IMR-90 (cell line): Measurements from ENCODE around the gene DHX29. TPM values are rescaled to one million over a fixed set of nuclear protein-coding genes. Genes with fewer than 3 reads are reported as not detected.

Source experiments
- ATAC-seq: fragments of 200-7000 bp; cut with Tn5 transposase; 2 replicates; pipeline ENCODE4 v1.9.1; 2020; ENCODE audit warnings: low read depth, mild to moderate bottlenecking, moderate library complexity
- BruUV-seq: library from RNA; stranded (reverse); fragments of 400-500 nt; replicated peaks from 2 replicates; lab custom pipeline; 2021; lab: Mats Ljungman, UMichigan
- CTCF ChIA-PET: fragments of 300-600 bp; formaldehyde crosslinking; extraction: SDS; loops from one replicate; lab custom pipeline; 2021; ENCODE audit warnings: antibody characterized with exemption; lab: Yijun Ruan, JAX
- POLR2A ChIA-PET: fragments of 300-600 bp; sonication (Branson Sonifier 250); formaldehyde crosslinking; loops from one replicate; lab custom pipeline; 2022; ENCODE audit warnings: antibody characterized with exemption; ENCODE audit not compliant: unreplicated experiment; lab: Charles Lee
- DNase-seq: peaks from one replicate; pipeline ENCODE4 v3.0.0; 2013
- H2AFZ ChIP-seq: replicated peaks from 2 replicates; pipeline ENCODE3; 2013; ENCODE audit warnings: low read length, mild to moderate bottlenecking; ENCODE audit not compliant: poor library complexity
- H2AK5ac ChIP-seq: 2 replicates; pipeline ENCODE4 v1.6.1; 2013; ENCODE audit warnings: low read depth, low read length, inconsistent platforms
- H2AK9ac ChIP-seq: replicated peaks from 2 replicates; pipeline ENCODE3; 2013; ENCODE audit warnings: mild to moderate bottlenecking, low read depth, low read length, moderate library complexity; ENCODE audit not compliant: poor library complexity
- H2BK120ac ChIP-seq: 2 replicates; pipeline ENCODE4 v1.6.1; 2013; ENCODE audit warnings: low read depth, low read length, inconsistent platforms
- H2BK15ac ChIP-seq: 3 replicates; pipeline ENCODE4 v1.6.1; 2013; ENCODE audit warnings: low read depth, low read length, inconsistent platforms
- H2BK20ac ChIP-seq: 2 replicates; pipeline ENCODE4 v1.6.1; 2013; ENCODE audit warnings: low read depth, mild to moderate bottlenecking, inconsistent platforms, low read length, moderate library complexity
- H2BK5ac ChIP-seq: 2 replicates; pipeline ENCODE4 v1.6.1; 2013; ENCODE audit warnings: mild to moderate bottlenecking, low read depth, low read length, inconsistent platforms; ENCODE audit not compliant: poor library complexity, severe bottlenecking
- H3K14ac ChIP-seq: replicated peaks from 2 replicates; pipeline ENCODE4 v1.6.1; 2013; ENCODE audit warnings: low read depth, low read length, inconsistent platforms
- H3K18ac ChIP-seq: 2 replicates; pipeline ENCODE4 v1.6.1; 2013; ENCODE audit warnings: low read depth, low read length, control low read depth
- H3K23ac ChIP-seq: 2 replicates; pipeline ENCODE4 v1.6.1; 2013; ENCODE audit warnings: low read depth, low read length, inconsistent platforms
- H3K27ac ChIP-seq: 2 replicates; pipeline ENCODE4 v1.5.1; 2013; ENCODE audit warnings: mild to moderate bottlenecking, control low read depth, low read length; ENCODE audit not compliant: insufficient read depth
- H3K27me3 ChIP-seq: 2 replicates; pipeline ENCODE4 v1.6.1; 2013; ENCODE audit warnings: low read length; ENCODE audit not compliant: control insufficient read depth, insufficient read depth
- H3K36me3 ChIP-seq: 2 replicates; pipeline ENCODE4 v1.6.1; 2013; ENCODE audit warnings: low read length, mixed read lengths; ENCODE audit not compliant: control insufficient read depth, insufficient read depth
- H3K4ac ChIP-seq: 2 replicates; pipeline ENCODE4 v1.6.1; 2013; ENCODE audit warnings: low read depth, low read length, inconsistent platforms
- H3K4me1 ChIP-seq: 2 replicates; pipeline ENCODE4 v1.6.1; 2013; ENCODE audit warnings: low read length, mixed read lengths; ENCODE audit not compliant: control insufficient read depth, insufficient read depth
- H3K4me2 ChIP-seq: 2 replicates; pipeline ENCODE4 v1.6.1; 2013; ENCODE audit warnings: low read depth, mild to moderate bottlenecking, control low read depth, low read length, moderate library complexity
- H3K4me3 ChIP-seq: 2 replicates; pipeline ENCODE4 v1.5.1; 2013; ENCODE audit warnings: low read depth, mild to moderate bottlenecking, control low read depth, low read length, moderate library complexity; ENCODE audit not compliant: insufficient read depth
- H3K56ac ChIP-seq: 2 replicates; pipeline ENCODE4 v1.6.1; 2013; ENCODE audit warnings: low read length, inconsistent platforms; ENCODE audit not compliant: insufficient read depth; ENCODE audit errors: extremely low read depth
- H3K79me1 ChIP-seq, 2 experiments: 2 replicates each; pipeline ENCODE4 v1.6.1; 2013; ENCODE audit warnings: low read length in 2 of 2, inconsistent platforms in 1 of 2, low read depth in 1 of 2
- H3K9ac ChIP-seq: 2 replicates; pipeline ENCODE4 v1.6.1; 2013; ENCODE audit warnings: low read depth, low read length, control low read depth
- H3K9me1 ChIP-seq: 2 replicates; pipeline ENCODE4 v1.6.1; 2013; ENCODE audit warnings: low read length, inconsistent platforms; ENCODE audit not compliant: insufficient read depth
- H3K9me3 ChIP-seq: 2 replicates; pipeline ENCODE4 v1.6.1; 2013; ENCODE audit warnings: low read length; ENCODE audit not compliant: control insufficient read depth, insufficient read depth
- H4K20me1 ChIP-seq: 2 replicates; pipeline ENCODE4 v1.6.1; 2013; ENCODE audit warnings: low read length, inconsistent platforms; ENCODE audit not compliant: insufficient read depth
- H4K5ac ChIP-seq: 2 replicates; pipeline ENCODE4 v1.6.1; 2013; ENCODE audit warnings: mild to moderate bottlenecking, low read depth, low read length, control low read depth
- H4K8ac ChIP-seq, 2 experiments: 2 replicates each; pipeline ENCODE4 v1.6.1; 2013; ENCODE audit warnings: low read depth in 2 of 2, low read length in 2 of 2, control low read depth in 1 of 2, inconsistent platforms in 1 of 2
- H4K91ac ChIP-seq: 2 replicates; pipeline ENCODE4 v1.6.1; 2013; ENCODE audit warnings: low read depth, low read length, inconsistent platforms; ENCODE audit not compliant: insufficient read depth
- CEBPB ChIP-seq: IDR thresholded peaks from 2 replicates; pipeline ENCODE4 v1.6.1; 2012; ENCODE audit warnings: low read depth, low read length, improper control_type of control experiment
- CHD1 ChIP-seq: IDR thresholded peaks from 2 replicates; pipeline ENCODE4 v1.6.1; 2012; ENCODE audit warnings: low read depth, low read length, improper control_type of control experiment
- CTCF ChIP-seq: conservative IDR thresholded peaks from 2 replicates; pipeline ENCODE4 v1.5.1; 2012; ENCODE audit warnings: mild to moderate bottlenecking, low read depth, low read length, improper control_type of control experiment
- FOS ChIP-seq: fragments of 150-350 bp; IDR thresholded peaks from 2 replicates; pipeline ENCODE4 v1.6.1; 2016; ENCODE audit warnings: low read depth, low read length
- MAZ ChIP-seq: IDR thresholded peaks from 2 replicates; pipeline ENCODE4 v1.6.1; 2012; ENCODE audit warnings: low read depth, mild to moderate bottlenecking, low read length, improper control_type of control experiment, moderate library complexity, borderline replicate concordance
- MXI1 ChIP-seq: IDR thresholded peaks from 2 replicates; pipeline ENCODE4 v1.6.1; 2012; ENCODE audit warnings: low read depth, mild to moderate bottlenecking, low read length, moderate library complexity, borderline replicate concordance
- NFE2L2 ChIP-seq: fragments of 150-350 bp; IDR thresholded peaks from 2 replicates; pipeline ENCODE4 v1.6.1; 2016; ENCODE audit warnings: low read depth, mild to moderate bottlenecking, low read length
- POLR2A ChIP-seq: IDR thresholded peaks from 2 replicates; pipeline ENCODE4 v1.6.1; 2012; ENCODE audit warnings: mild to moderate bottlenecking, low read depth, low read length
- RAD21 ChIP-seq: IDR thresholded peaks from 2 replicates; pipeline ENCODE4 v1.6.1; 2012; ENCODE audit warnings: low read length, improper control_type of control experiment
- RCOR1 ChIP-seq: IDR thresholded peaks from 2 replicates; pipeline ENCODE4 v1.6.1; 2012; ENCODE audit warnings: mild to moderate bottlenecking, low read length, improper control_type of control experiment; ENCODE audit not compliant: insufficient replicate concordance
- RFX5 ChIP-seq: IDR thresholded peaks from 2 replicates; pipeline ENCODE4 v1.8.0; 2012; ENCODE audit warnings: low read depth, mild to moderate bottlenecking, low read length, moderate library complexity
- SMC3 ChIP-seq: fragments of 150-350 bp; IDR thresholded peaks from 2 replicates; pipeline ENCODE4 v1.6.1; 2016; ENCODE audit warnings: low read depth, mild to moderate bottlenecking, antibody characterized with exemption, low read length, moderate library complexity
- USF2 ChIP-seq: fragments of 150-350 bp; IDR thresholded peaks from 2 replicates; pipeline ENCODE4 v1.6.1; 2017; ENCODE audit warnings: mild to moderate bottlenecking, antibody characterized with exemption, low read length, low read depth
- WGBS, 2 experiments: methylation state at CpG; one replicate each; pipeline versions ENCODE4 v1.1.5 to v1.1.7; 2013; ENCODE audit warnings: missing lambda C conversion rate in 2 of 2; ENCODE audit not compliant: insufficient read length in 1 of 2; ENCODE audit errors: extremely low coverage in 2 of 2; 5-methylcytosine and 5-hydroxymethylcytosine counted together
- dilution Hi-C: fragments of 300-500 bp; cut with HindIII; formaldehyde crosslinking; loops from one replicate; pipeline ENCODE4 v1.14.3; 2018; ENCODE audit warnings: low sequenced_read_pairs; ENCODE audit not compliant: unreplicated experiment
- in situ Hi-C: fragments of 300-500 bp; cut with MboI; formaldehyde crosslinking; loops from 3 replicates; pipeline ENCODE4 v1.14.3; 2019; ENCODE audit warnings: low sequenced_read_pairs, inconsistent platforms, mixed read lengths
- intact Hi-C: fragments of 100-400 bp; cut with micrococcal nuclease; formaldehyde crosslinking; loops from 2 replicates; pipeline ENCODE4 v1.10.0; 2022
- polyA plus RNA-seq, 3 experiments: library from polyadenylated mRNA; depleted of rRNA; stranded (reverse); fragments of >200 nt; gene quantifications; 2 replicates each; pipeline ENCODE4 v1.2.3, GENCODE V29; 2012; ENCODE audit warnings: low replicate concordance in 1 of 3
- total RNA-seq: library from RNA; depleted of rRNA; stranded (reverse); fragments of >200 nt; gene quantifications from 2 replicates; pipeline ENCODE4 v1.2.3, GENCODE V29; 2012
- TF ChIP-seq, protein P1 (sequence below): fragments of 150-350 bp; IDR thresholded peaks from 2 replicates; pipeline ENCODE4 v1.6.1; 2016; ENCODE audit warnings: low read depth, mild to moderate bottlenecking, low read length, moderate library complexity, borderline replicate concordance

The DHX29 gene
- total and polyA plus RNA-seq, 2 of the 4 experiments (the other 2 are of a cell fraction): 9.5 to 25.6 TPM

GRCh38 chr5:55343609-55344008 is 36.1 kb upstream of the DHX29 start:
- H2AK9ac ChIP-seq: no peak overlapping the region
- WGBS, 2 experiments: no CpG with 5 or more reads among the region's 1 CpG
- dilution Hi-C loops: no loop called here
- no peak overlapping the region for H3K56ac ChIP-seq
- no peak overlapping the region for H3K4me3 ChIP-seq
- H3K27ac ChIP-seq: no peak overlapping the region
- no peak overlapping the region for H4K91ac ChIP-seq
- peaks cover 22% of the 10 kb centered on the region for H3K36me3 ChIP-seq
- H3K18ac ChIP-seq: no peak overlapping the region
- no peak overlapping the region for H3K9ac ChIP-seq
- H3K4me2 ChIP-seq: no peak overlapping the region
- H3K27me3 ChIP-seq: no peaks in the 10 kb centered on the region
- ChIA-PET CTCF (interaction anchor here (1.2 kb wide), 1 partner anchor 476 kb away, joined by 3 read pairs; no protein-coding TSS in a partner anchor), POLR2A (no interaction called here)
- H3K4ac ChIP-seq: no peak overlapping the region
- no peak overlapping the region for H3K14ac ChIP-seq
- H2BK5ac ChIP-seq: no peak overlapping the region
- no peak overlapping the region for H2AK5ac ChIP-seq
- H3K79me1 ChIP-seq: peaks cover 9 to 22% of the 10 kb centered on the region in 2 experiments; a peak in 3 of 4 replicates
- no peak overlapping the region for H3K23ac ChIP-seq
- no peak overlapping the region for H2AFZ ChIP-seq
- H4K5ac ChIP-seq: no peak overlapping the region
- TF ChIP-seq RAD21 (no peak), USF2 (no peak), POLR2A (no peak), RCOR1 (no peak), CHD1 (no peak), SMC3 (no peak), CEBPB (no peak), MXI1 (no peak), FOS (no peak), NFE2L2 (no peak), CTCF (no peak), MAZ (no peak), RFX5 (no peak)
- TF ChIP-seq, protein P1, sequence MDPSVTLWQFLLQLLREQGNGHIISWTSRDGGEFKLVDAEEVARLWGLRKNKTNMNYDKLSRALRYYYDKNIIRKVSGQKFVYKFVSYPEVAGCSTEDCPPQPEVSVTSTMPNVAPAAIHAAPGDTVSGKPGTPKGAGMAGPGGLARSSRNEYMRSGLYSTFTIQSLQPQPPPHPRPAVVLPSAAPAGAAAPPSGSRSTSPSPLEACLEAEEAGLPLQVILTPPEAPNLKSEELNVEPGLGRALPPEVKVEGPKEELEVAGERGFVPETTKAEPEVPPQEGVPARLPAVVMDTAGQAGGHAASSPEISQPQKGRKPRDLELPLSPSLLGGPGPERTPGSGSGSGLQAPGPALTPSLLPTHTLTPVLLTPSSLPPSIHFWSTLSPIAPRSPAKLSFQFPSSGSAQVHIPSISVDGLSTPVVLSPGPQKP: no peak
- in situ Hi-C loops: loop anchor here (25.0 kb wide), 1 partner anchor 569 kb away; no protein-coding TSS in a partner anchor
- H2BK20ac ChIP-seq: no peak overlapping the region
- H2BK15ac ChIP-seq: no peak overlapping the region
- H4K20me1 ChIP-seq: no peaks in the 10 kb centered on the region; the same call in 1 of the 2 replicates
- intact Hi-C loops: loop anchor here (1.0 to 10.0 kb wide), 3 partner anchors 191 to 858 kb away; partner anchors contain the start of gene PLPP1
- BruUV-seq: no TSS peak
- H4K8ac ChIP-seq: no peak overlapping the region
- no peak for ATAC-seq
- H3K9me3 ChIP-seq: no peaks in the 10 kb centered on the region
- no peaks in the 10 kb centered on the region for H3K9me1 ChIP-seq
- no peak overlapping the region for H2BK120ac ChIP-seq
- H3K4me1 ChIP-seq: no peaks in the 10 kb centered on the region
- DNase-seq: no peak
